ENCODE measurements around the gene MKNK1. TPM values are rescaled to one million over a fixed set of nuclear protein-coding genes. Genes with fewer than 3 reads are reported as not detected.

MKNK1 gene
- total and polyA plus RNA-seq, 2 experiments from 2014 or later: 17.8 to 20.6 TPM

DNA sequence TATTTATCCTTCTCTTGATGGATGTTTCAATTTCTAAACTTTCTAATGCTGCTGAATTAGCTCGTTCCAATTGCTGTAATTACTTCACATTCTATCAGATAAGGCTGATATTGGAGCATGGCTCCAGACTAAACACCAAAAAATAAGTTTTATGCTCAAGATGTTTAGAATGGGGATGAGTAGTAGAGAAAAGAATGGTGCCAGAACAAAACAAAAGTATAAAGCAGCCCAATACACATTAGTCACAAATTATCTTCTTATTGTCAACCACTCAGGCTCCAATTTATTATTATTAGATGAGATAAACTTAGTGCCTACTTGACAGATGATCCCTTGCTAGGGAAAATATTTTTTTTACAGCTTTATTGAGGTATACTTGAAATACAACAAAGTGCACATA is 42.3 kb upstream of the MKNK1 start:
- H3K4me3 ChIP-seq: no peak overlapping the region
- TF ChIP-seq, protein P1, sequence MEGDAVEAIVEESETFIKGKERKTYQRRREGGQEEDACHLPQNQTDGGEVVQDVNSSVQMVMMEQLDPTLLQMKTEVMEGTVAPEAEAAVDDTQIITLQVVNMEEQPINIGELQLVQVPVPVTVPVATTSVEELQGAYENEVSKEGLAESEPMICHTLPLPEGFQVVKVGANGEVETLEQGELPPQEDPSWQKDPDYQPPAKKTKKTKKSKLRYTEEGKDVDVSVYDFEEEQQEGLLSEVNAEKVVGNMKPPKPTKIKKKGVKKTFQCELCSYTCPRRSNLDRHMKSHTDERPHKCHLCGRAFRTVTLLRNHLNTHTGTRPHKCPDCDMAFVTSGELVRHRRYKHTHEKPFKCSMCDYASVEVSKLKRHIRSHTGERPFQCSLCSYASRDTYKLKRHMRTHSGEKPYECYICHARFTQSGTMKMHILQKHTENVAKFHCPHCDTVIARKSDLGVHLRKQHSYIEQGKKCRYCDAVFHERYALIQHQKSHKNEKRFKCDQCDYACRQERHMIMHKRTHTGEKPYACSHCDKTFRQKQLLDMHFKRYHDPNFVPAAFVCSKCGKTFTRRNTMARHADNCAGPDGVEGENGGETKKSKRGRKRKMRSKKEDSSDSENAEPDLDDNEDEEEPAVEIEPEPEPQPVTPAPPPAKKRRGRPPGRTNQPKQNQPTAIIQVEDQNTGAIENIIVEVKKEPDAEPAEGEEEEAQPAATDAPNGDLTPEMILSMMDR (IDR thresholded peaks at IDR 0.05; ENCODE audit: poor library complexity): no peak

DNA sequence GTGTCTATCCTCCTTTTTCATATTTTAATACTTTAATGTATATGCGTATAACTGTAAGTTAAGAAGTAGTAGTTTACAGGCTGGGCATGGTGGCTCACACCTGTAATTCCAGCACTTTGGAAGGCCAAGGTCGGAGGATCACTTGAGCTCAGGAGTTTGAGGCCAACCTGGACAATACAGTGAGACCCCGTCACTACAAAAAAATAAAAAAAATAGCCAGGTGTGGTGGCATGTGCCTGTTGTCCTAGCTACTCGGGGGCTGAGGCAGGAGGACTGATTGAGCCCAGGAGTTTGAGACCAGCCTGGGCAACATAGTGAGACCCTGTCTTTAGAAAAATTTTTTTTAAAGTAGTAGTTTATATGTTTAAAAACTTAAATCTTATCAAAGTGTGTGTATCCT is 41.7 kb upstream of the MKNK1 start:
- DNase-seq (ENCODE audit: low spot score): no peak
- Histone ChIP-seq H3K9me3 (ENCODE audit: low read depth) (no peaks in the 10 kb centered on the region), H3K36me3 (replicated peaks; ENCODE audit: insufficient read depth, low read depth) (no peaks in the 10 kb centered on the region), H3K79me2 (no peaks in the 10 kb centered on the region), H3K27me3 (no peaks in the 10 kb centered on the region), H3K4me3 (no peak overlapping the region), H3K27ac (no peak overlapping the region), H2AFZ (no peak overlapping the region), H3K9me2 (replicated peaks; ENCODE audit: insufficient read depth) (no peaks in the 10 kb centered on the region), H4K20me1 (ENCODE audit: insufficient read depth, poor library complexity, severe bottlenecking) (no peaks in the 10 kb centered on the region), H3K4me2 (no peak overlapping the region), H3K4me1 (ENCODE audit: insufficient read depth) (no peaks in the 10 kb centered on the region)
- WGBS (ENCODE audit: low lambda C conversion rate, missing lambda C conversion rate): 95% methylated on average over 4 of the region's 4 CpGs
- TF ChIP-seq EZH2phosphoT487 (IDR thresholded peaks at IDR 0.05; ENCODE audit: low read depth, severe bottlenecking, unreplicated experiment) (no peak), EZH2 (IDR thresholded peaks at IDR 0.05; ENCODE audit: borderline replicate concordance) (no peak)
- TF ChIP-seq, protein P1 (IDR thresholded peaks at IDR 0.05; ENCODE audit: poor library complexity): no peak

More for the DNA sequence above, 42.3 kb upstream of the MKNK1 start:
- H3K4me2 ChIP-seq: no peak overlapping the region
- no peaks in the 10 kb centered on the region for H3K36me3 ChIP-seq (replicated peaks; ENCODE audit: insufficient read depth, low read depth)
- no peaks in the 10 kb centered on the region for H3K9me2 ChIP-seq (replicated peaks; ENCODE audit: insufficient read depth)
- H4K20me1 ChIP-seq (ENCODE audit: insufficient read depth, poor library complexity, severe bottlenecking): no peaks in the 10 kb centered on the region
- 77% methylated on average over 1 of the region's 1 CpG for WGBS (ENCODE audit: low lambda C conversion rate, missing lambda C conversion rate)
- no peak overlapping the region for H2AFZ ChIP-seq
- H3K27me3 ChIP-seq: no peaks in the 10 kb centered on the region
- no peaks in the 10 kb centered on the region for H3K79me2 ChIP-seq
- DNase-seq (ENCODE audit: low spot score): no peak
- H3K4me1 ChIP-seq (ENCODE audit: insufficient read depth): no peaks in the 10 kb centered on the region
- H3K27ac ChIP-seq: no peak overlapping the region
- H3K9me3 ChIP-seq (ENCODE audit: low read depth): no peaks in the 10 kb centered on the region

DNA sequence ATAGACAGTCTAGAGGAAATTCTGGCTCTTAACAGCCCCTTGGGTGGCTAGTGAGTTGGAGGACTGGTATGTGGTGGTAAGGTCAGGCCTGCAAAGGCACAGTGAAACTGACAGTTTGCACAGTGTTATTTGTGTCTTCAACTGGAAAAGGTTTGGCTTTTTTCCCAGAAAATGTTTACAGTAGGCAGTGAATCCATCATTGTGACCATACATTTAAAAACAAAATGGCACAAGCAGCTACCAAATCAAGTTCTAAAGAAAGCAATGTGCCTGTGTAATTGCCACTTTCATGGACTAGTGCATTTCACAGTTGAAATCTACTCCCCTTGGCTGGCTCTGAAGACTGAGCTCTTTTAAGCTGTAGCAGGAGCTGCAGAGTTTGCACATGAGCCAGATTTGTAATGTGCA is 39.3 kb upstream of the MKNK1 start:
- H3K4me2 ChIP-seq: no peak overlapping the region

More for the DNA sequence above, 39.3 kb upstream of the MKNK1 start:
- Histone ChIP-seq H4K20me1 (ENCODE audit: insufficient read depth, poor library complexity, severe bottlenecking) (no peaks in the 10 kb centered on the region), H3K36me3 (replicated peaks; ENCODE audit: insufficient read depth, low read depth) (no peaks in the 10 kb centered on the region), H3K9me3 (ENCODE audit: low read depth) (no peaks in the 10 kb centered on the region), H3K4me3 (no peak overlapping the region), H2AFZ (no peak overlapping the region), H3K4me1 (ENCODE audit: insufficient read depth) (no peaks in the 10 kb centered on the region), H3K79me2 (no peaks in the 10 kb centered on the region), H3K27me3 (no peaks in the 10 kb centered on the region), H3K27ac (no peak overlapping the region), H3K9me2 (replicated peaks; ENCODE audit: insufficient read depth) (no peaks in the 10 kb centered on the region)
- TF ChIP-seq, protein P1 (IDR thresholded peaks at IDR 0.05; ENCODE audit: poor library complexity): no peak
- TF ChIP-seq EZH2phosphoT487 (IDR thresholded peaks at IDR 0.05; ENCODE audit: low read depth, severe bottlenecking, unreplicated experiment) (no peak), EZH2 (IDR thresholded peaks at IDR 0.05; ENCODE audit: borderline replicate concordance) (no peak)
- peak; percentile 60 for DNase-seq (ENCODE audit: low spot score)
